Fibroblast of lung (primary cell): ENCODE data around the gene KCNMA1. TPM values are rescaled to one million over a fixed set of nuclear protein-coding genes. Genes with fewer than 3 reads are reported as not detected.

Source experiments
- DNase-seq, 2 donors: peaks; one replicate each; pipeline versions ENCODE4 v3.0.0 to v3.0.0-alpha.2; 2010; ENCODE audit warnings: low read depth in 2 of 2
- H2AFZ ChIP-seq: 2 replicates; pipeline ENCODE4 v1.5.1; 2012; ENCODE audit warnings: low read length, control low read depth, inconsistent platforms
- H3K27ac ChIP-seq: 2 replicates; pipeline ENCODE4 v1.5.1; 2011; ENCODE audit warnings: low read length, control low read depth; ENCODE audit not compliant: insufficient read depth
- H3K27me3 ChIP-seq: 2 replicates; pipeline ENCODE4 v1.5.1; 2011; ENCODE audit warnings: mild to moderate bottlenecking, low read length; ENCODE audit not compliant: control insufficient read depth, insufficient read depth
- H3K36me3 ChIP-seq: 2 replicates; pipeline ENCODE4 v1.5.1; 2011; ENCODE audit warnings: low read length; ENCODE audit not compliant: control insufficient read depth, insufficient read depth
- H3K4me1 ChIP-seq: 2 replicates; pipeline ENCODE4 v1.5.1; 2011; ENCODE audit warnings: low read length; ENCODE audit not compliant: control insufficient read depth, insufficient read depth; ENCODE audit errors: extremely low read depth
- H3K4me2 ChIP-seq: 2 replicates; pipeline ENCODE4 v1.5.1; 2011; ENCODE audit warnings: low read length, control low read depth; ENCODE audit not compliant: insufficient read depth; ENCODE audit errors: extremely low read depth
- H3K4me3 ChIP-seq, 4 experiments: fragments of 200-600 bp in 1 of 4; sonication (generic) in 1 of 4; replicated peaks in 1 of 4; 2 replicates each; pipeline ENCODE4 v1.5.1; 2011 to 2016; ENCODE audit warnings: low read length in 4 of 4, low read depth in 3 of 4, mild to moderate bottlenecking in 3 of 4, control low read depth in 2 of 4, inconsistent platforms in 1 of 4, mixed read lengths in 1 of 4; ENCODE audit not compliant: insufficient read depth in 1 of 4; ENCODE audit errors: control extremely low read depth in 1 of 4
- H3K79me2 ChIP-seq: 2 replicates; pipeline ENCODE4 v1.5.1; 2012; ENCODE audit warnings: mild to moderate bottlenecking, low read length, inconsistent platforms; ENCODE audit not compliant: control insufficient read depth, insufficient read depth
- H3K9ac ChIP-seq: 2 replicates; pipeline ENCODE4 v1.5.1; 2011; ENCODE audit warnings: mild to moderate bottlenecking, low read length, control low read depth; ENCODE audit not compliant: insufficient read depth
- H3K9me3 ChIP-seq: 2 replicates; pipeline ENCODE4 v1.5.1; 2012; ENCODE audit warnings: low read depth, low read length; ENCODE audit not compliant: control insufficient read depth, insufficient read depth
- H4K20me1 ChIP-seq: 2 replicates; pipeline ENCODE4 v1.5.1; 2011; ENCODE audit warnings: low read length; ENCODE audit not compliant: control insufficient read depth, insufficient read depth; ENCODE audit errors: extremely low read depth
- CTCF ChIP-seq, 2 donors: IDR thresholded peaks in 1 of 2; conservative IDR thresholded peaks in 1 of 2; 1 replicate in 1 of 2; 2 replicates in 1 of 2; pipeline ENCODE4 v1.5.1; 2011 to 2012; ENCODE audit warnings: low read length in 2 of 2, control low read depth in 1 of 2, inconsistent platforms in 1 of 2, low read depth in 1 of 2, mild to moderate bottlenecking in 1 of 2
- EZH2 ChIP-seq: IDR thresholded peaks from 2 replicates; pipeline ENCODE4 v1.5.1; 2012; ENCODE audit warnings: low read length, control low read depth, mild to moderate bottlenecking; ENCODE audit errors: missing control alignments
- polyA plus RNA-seq, 2 donors: library from polyadenylated mRNA; depleted of rRNA in 1 of 2; stranded (reverse) in 1 of 2; unstranded in 1 of 2; fragments of >200 nt; gene quantifications; 2 replicates each; pipeline ENCODE4 v1.2.1, GENCODE V29; 2011 to 2012; ENCODE audit warnings: missing spikeins in 1 of 2
- total RNA-seq: library from RNA; depleted of rRNA; stranded (reverse); fragments of >200 nt; gene quantifications from 2 replicates; pipeline ENCODE4 v1.2.1, GENCODE V29; 2014

Gene KCNMA1
- total and polyA plus RNA-seq, 2 donors (not counting 1 experiment from before 2014, with no cell fraction given): 31.0 to 138 TPM

- Histone ChIP-seq H3K27ac (no peak overlapping the region), H3K9ac (no peak overlapping the region), H3K9me3 (no peaks in the 10 kb centered on the region), H3K27me3 (no peaks in the 10 kb centered on the region), H3K4me3 (no peak overlapping the region), H3K4me1 (no peaks in the 10 kb centered on the region), H3K4me2 (no peak overlapping the region), H3K36me3 (peaks cover 2% of the 10 kb centered on the region), H4K20me1 (no peaks in the 10 kb centered on the region), H3K79me2 (no peaks in the 10 kb centered on the region), H2AFZ (no peak overlapping the region)
- TF ChIP-seq EZH2 (no peak), CTCF (conservative IDR thresholded peaks at IDR 0.05 in 1 of 2, IDR thresholded peaks at IDR 0.05 in 1 of 2; ENCODE audit: low read depth in 1 of 2, low read length in 2 of 2) (no peak)
- DNase-seq: no peak
Measured at GRCh38 chr10:77073663-77073960, 564.0 kb downstream of the KCNMA1 start.

GRCh38 chr10:77072836-77073662 is 564.6 kb downstream of the KCNMA1 start:
- Histone ChIP-seq H4K20me1 (no peaks in the 10 kb centered on the region), H3K4me2 (no peak overlapping the region), H3K9me3 (no peaks in the 10 kb centered on the region), H3K36me3 (peaks cover 2% of the 10 kb centered on the region), H3K4me3 (no peak overlapping the region), H3K79me2 (no peaks in the 10 kb centered on the region), H3K4me1 (no peaks in the 10 kb centered on the region), H3K27me3 (no peaks in the 10 kb centered on the region), H3K27ac (no peak overlapping the region), H3K9ac (no peak overlapping the region), H2AFZ (no peak overlapping the region)
- TF ChIP-seq CTCF (conservative IDR thresholded peaks at IDR 0.05 in 1 of 2, IDR thresholded peaks at IDR 0.05 in 1 of 2; ENCODE audit: low read depth in 1 of 2, low read length in 2 of 2): no peak
- no peak for TF ChIP-seq EZH2
- peak in 1 of 2 donors; percentile 59 for DNase-seq

- H3K79me2 ChIP-seq: no peaks in the 10 kb centered on the region
- DNase-seq: no peak
Measured at GRCh38 chr10:77072361-77072835, 565.2 kb downstream of the KCNMA1 start.

More at GRCh38 chr10:77072361-77072835, 565.2 kb downstream of the KCNMA1 start:
- H3K4me2 ChIP-seq: no peak overlapping the region
- H3K9me3 ChIP-seq: no peaks in the 10 kb centered on the region
- no peak overlapping the region for H3K9ac ChIP-seq
- H3K4me3 ChIP-seq: no peak overlapping the region
- H3K27me3 ChIP-seq: no peaks in the 10 kb centered on the region
- no peak overlapping the region for H3K27ac ChIP-seq
- peaks cover 2% of the 10 kb centered on the region for H3K36me3 ChIP-seq
- H4K20me1 ChIP-seq: no peaks in the 10 kb centered on the region
- no peak overlapping the region for H2AFZ ChIP-seq
- no peaks in the 10 kb centered on the region for H3K4me1 ChIP-seq
- TF ChIP-seq CTCF (conservative IDR thresholded peaks at IDR 0.05 in 1 of 2, IDR thresholded peaks at IDR 0.05 in 1 of 2; ENCODE audit: low read depth in 1 of 2, low read length in 2 of 2) (no peak), EZH2 (no peak)
